Measurements from ENCODE around the gene LRRC42.

LRRC42 gene

GRCh38 chr1:53931523-53931922, 14.6 kb upstream of the LRRC42 start:
- Histone ChIP-seq H3K79me2 (ENCODE audit: low read length) (no peaks in the 10 kb centered on the region), H3K9ac (ENCODE audit: low read length) (no peak overlapping the region), H3K27ac (ENCODE audit: low read length) (no peak overlapping the region), H3K4me3 (ENCODE audit: low read length) (no peak overlapping the region), H3K9me3 (ENCODE audit: insufficient read depth, low read length) (peaks cover 6% of the 10 kb centered on the region; the same call in 1 of the 2 replicates), H4K20me1 (ENCODE audit: insufficient read depth, low read length) (no peaks in the 10 kb centered on the region), H3K4me2 (ENCODE audit: low read length) (no peak overlapping the region), H2AFZ (ENCODE audit: low read depth, low read length) (no peak overlapping the region), H3K27me3 (ENCODE audit: low read depth, low read length) (no peaks in the 10 kb centered on the region), H3K4me1 (ENCODE audit: low read length) (no peaks in the 10 kb centered on the region), H3K36me3 (replicated peaks; ENCODE audit: low read depth, low read length) (peaks cover 21% of the 10 kb centered on the region)
- TF ChIP-seq, protein P1, sequence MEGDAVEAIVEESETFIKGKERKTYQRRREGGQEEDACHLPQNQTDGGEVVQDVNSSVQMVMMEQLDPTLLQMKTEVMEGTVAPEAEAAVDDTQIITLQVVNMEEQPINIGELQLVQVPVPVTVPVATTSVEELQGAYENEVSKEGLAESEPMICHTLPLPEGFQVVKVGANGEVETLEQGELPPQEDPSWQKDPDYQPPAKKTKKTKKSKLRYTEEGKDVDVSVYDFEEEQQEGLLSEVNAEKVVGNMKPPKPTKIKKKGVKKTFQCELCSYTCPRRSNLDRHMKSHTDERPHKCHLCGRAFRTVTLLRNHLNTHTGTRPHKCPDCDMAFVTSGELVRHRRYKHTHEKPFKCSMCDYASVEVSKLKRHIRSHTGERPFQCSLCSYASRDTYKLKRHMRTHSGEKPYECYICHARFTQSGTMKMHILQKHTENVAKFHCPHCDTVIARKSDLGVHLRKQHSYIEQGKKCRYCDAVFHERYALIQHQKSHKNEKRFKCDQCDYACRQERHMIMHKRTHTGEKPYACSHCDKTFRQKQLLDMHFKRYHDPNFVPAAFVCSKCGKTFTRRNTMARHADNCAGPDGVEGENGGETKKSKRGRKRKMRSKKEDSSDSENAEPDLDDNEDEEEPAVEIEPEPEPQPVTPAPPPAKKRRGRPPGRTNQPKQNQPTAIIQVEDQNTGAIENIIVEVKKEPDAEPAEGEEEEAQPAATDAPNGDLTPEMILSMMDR (IDR thresholded peaks at IDR 0.05; ENCODE audit: low read depth, low read length): no peak
- no peak for TF ChIP-seq EZH2phosphoT487 (IDR thresholded peaks at IDR 0.05; ENCODE audit: low read depth)

DNA sequence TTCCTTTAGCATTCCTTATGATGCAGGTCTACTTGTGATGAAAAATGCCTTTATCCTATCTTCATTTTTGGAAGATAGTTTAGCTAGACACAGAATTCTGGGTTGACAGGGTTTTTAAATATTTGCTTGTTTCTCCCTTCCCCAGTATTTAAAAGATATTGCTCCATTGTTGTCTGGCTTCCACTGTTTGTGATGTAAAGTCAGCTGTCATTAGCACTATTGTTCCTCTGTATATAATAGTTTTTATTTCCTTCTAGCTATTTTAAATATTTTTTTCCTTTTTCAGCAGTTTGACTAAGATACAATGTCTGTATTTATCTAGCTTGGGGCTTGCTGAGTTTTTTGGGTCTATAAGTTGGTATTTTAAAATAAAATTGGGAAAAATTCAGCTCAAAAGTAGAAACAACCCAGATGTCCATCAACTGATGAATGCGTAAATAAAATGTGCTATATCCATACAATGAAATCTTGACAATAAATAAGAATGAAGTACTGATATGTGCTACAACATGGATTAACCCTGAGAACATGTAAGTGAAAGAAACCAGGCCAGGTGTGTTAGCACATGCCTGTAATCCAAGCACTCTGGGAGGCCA, 11.9 kb upstream of the LRRC42 start:
- peaks cover 16% of the 10 kb centered on the region for H3K36me3 ChIP-seq (replicated peaks; ENCODE audit: low read depth, low read length)
- H3K4me3 ChIP-seq (ENCODE audit: low read length): no peak overlapping the region
- H3K9ac ChIP-seq (ENCODE audit: low read length): no peak overlapping the region
- H3K27ac ChIP-seq (ENCODE audit: low read length): no peak overlapping the region
- H3K4me2 ChIP-seq (ENCODE audit: low read length): no peak overlapping the region
- H3K4me1 ChIP-seq (ENCODE audit: low read length): no peaks in the 10 kb centered on the region
- no peaks in the 10 kb centered on the region for H3K79me2 ChIP-seq (ENCODE audit: low read length)
- peaks cover 6% of the 10 kb centered on the region; the same call in 1 of the 2 replicates for H3K9me3 ChIP-seq (ENCODE audit: insufficient read depth, low read length)
- no peaks in the 10 kb centered on the region for H4K20me1 ChIP-seq (ENCODE audit: insufficient read depth, low read length)
- TF ChIP-seq, protein P1 (IDR thresholded peaks at IDR 0.05; ENCODE audit: low read depth, low read length): no peak
- no peak for TF ChIP-seq EZH2phosphoT487 (IDR thresholded peaks at IDR 0.05; ENCODE audit: low read depth)
- H2AFZ ChIP-seq (ENCODE audit: low read depth, low read length): no peak overlapping the region
- H3K27me3 ChIP-seq (ENCODE audit: low read depth, low read length): no peaks in the 10 kb centered on the region

DNA sequence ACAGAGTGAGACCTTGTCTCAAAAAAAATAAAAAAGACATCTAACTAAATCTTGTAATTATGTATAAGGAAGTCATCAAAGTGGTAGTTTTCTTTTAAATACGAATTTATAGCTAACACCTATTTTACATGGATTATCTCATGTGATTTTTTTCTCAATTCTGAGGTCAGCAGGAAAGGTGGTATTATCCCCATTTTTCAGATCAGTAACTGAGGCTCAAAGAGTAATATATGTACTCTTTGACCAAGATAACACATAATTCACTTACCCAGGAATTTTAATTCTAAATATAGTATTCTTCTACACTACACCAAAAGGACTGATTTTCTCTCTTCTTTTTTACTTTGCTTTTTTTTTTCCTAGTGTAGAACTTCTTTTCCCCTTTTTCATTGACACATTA, 9.7 kb upstream of the LRRC42 start:
- no peaks in the 10 kb centered on the region for H3K27me3 ChIP-seq (ENCODE audit: low read depth, low read length)
- no peak overlapping the region for H3K4me3 ChIP-seq (ENCODE audit: low read length)
- H3K9me3 ChIP-seq (ENCODE audit: insufficient read depth, low read length): peaks cover 6% of the 10 kb centered on the region; the same call in 1 of the 2 replicates
- no peaks in the 10 kb centered on the region for H4K20me1 ChIP-seq (ENCODE audit: insufficient read depth, low read length)
- H3K79me2 ChIP-seq (ENCODE audit: low read length): no peaks in the 10 kb centered on the region
- no peaks in the 10 kb centered on the region for H3K4me1 ChIP-seq (ENCODE audit: low read length)
- H2AFZ ChIP-seq (ENCODE audit: low read depth, low read length): no peak overlapping the region
- peaks cover 16% of the 10 kb centered on the region for H3K36me3 ChIP-seq (replicated peaks; ENCODE audit: low read depth, low read length)
- H3K4me2 ChIP-seq (ENCODE audit: low read length): no peak overlapping the region
- no peak overlapping the region for H3K27ac ChIP-seq (ENCODE audit: low read length)
- no peak overlapping the region for H3K9ac ChIP-seq (ENCODE audit: low read length)
- TF ChIP-seq, protein P1 (IDR thresholded peaks at IDR 0.05; ENCODE audit: low read depth, low read length): no peak
- TF ChIP-seq EZH2phosphoT487 (IDR thresholded peaks at IDR 0.05; ENCODE audit: low read depth): no peak

DNA sequence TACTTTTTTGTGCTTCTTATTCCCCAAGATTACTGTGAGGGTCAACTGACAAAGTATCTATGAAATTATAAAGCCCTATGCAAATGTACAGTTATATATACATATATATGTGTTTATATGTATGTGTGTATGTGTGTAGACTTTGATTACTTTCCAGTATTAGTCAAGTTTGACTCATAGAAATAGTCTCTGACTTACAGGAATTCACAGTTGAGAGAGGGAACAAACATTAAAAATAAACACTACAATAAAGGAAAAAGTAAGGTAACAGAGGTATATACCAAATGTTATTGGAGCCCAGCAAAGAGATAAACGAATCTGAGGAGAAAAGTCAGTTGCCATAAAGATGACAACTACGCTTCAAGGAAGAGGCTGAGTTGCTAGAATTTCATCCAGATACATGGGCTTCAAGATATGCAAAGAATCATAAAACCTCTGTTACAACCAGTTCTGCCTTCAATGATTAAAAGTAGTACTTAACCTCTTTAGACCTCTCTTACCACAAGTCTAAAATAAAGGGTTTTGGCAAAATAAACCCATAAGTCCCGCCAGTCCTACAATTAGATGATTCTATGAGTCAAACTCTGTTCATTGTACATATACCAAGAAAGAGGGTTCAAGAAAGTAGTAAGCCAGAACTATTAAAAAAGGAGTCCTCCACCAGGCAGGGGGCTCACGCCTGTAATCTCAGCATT, 7.9 kb upstream of the LRRC42 start:
- Histone ChIP-seq H4K20me1 (ENCODE audit: insufficient read depth, low read length) (no peaks in the 10 kb centered on the region), H3K4me2 (ENCODE audit: low read length) (no peak overlapping the region), H3K27ac (ENCODE audit: low read length) (no peak overlapping the region), H3K9me3 (ENCODE audit: insufficient read depth, low read length) (peaks cover 6% of the 10 kb centered on the region; the same call in 1 of the 2 replicates), H3K4me1 (ENCODE audit: low read length) (no peaks in the 10 kb centered on the region), H3K9ac (ENCODE audit: low read length) (no peak overlapping the region), H3K27me3 (ENCODE audit: low read depth, low read length) (no peaks in the 10 kb centered on the region), H3K36me3 (replicated peaks; ENCODE audit: low read depth, low read length) (peaks cover 13% of the 10 kb centered on the region), H3K4me3 (ENCODE audit: low read length) (no peak overlapping the region), H2AFZ (ENCODE audit: low read depth, low read length) (no peak overlapping the region), H3K79me2 (ENCODE audit: low read length) (peaks cover 7% of the 10 kb centered on the region; the same call in 1 of the 2 replicates)
- TF ChIP-seq, protein P1 (IDR thresholded peaks at IDR 0.05; ENCODE audit: low read depth, low read length): no peak
- TF ChIP-seq EZH2phosphoT487 (IDR thresholded peaks at IDR 0.05; ENCODE audit: low read depth): no peak
